Measurements from ENCODE around the gene GPR82.

DNA sequence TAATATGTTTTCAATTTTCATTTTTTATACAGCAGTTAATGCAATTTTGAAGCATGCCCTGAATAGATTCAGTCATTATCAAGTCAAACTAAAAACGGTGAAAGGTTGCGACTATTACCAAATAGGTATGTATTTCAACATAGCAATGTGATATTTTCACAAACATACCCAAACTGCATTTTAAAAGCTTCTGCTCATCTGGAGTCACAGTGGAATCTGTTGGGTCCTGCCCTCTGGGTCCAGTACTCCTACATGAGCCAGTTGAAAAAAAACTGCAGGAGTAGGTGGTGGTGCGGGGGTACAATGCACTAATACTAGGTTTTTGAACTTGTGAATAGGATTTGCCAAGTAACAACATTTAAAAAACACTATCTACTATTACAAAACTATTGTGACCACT is 34.3 kb upstream of the GPR82 start:
- TF ChIP-seq POLR2A (IDR thresholded peaks at IDR 0.05): no peak
- TF ChIP-seq CTCF (IDR thresholded peaks at IDR 0.05): no peak
- no peak for TF ChIP-seq POLR2AphosphoS5 (IDR thresholded peaks at IDR 0.05)
